ENCODE data around the gene CAMTA1. TPM values are rescaled to one million over a fixed set of nuclear protein-coding genes. Genes with fewer than 3 reads are reported as not detected.
A peak's percentile ranks its signal among the peaks of the same experiment; 100 is the strongest.

CAMTA1 gene
- total RNA-seq, 1 experiment from 2014 or later = 82.2 TPM

- H3K9me3 ChIP-seq (ENCODE audit: control insufficient read depth, insufficient read depth, low read depth, low read length) = peaks cover 20% of the 10 kb centered on the region; the same call in 1 of the 2 replicates
- no TSS peak for BruUV-seq (replicated peaks)
- H3K27ac ChIP-seq (ENCODE audit: low read length) = no peak overlapping the region; the same call in 1 of the 2 replicates
- TF ChIP-seq TCF7L2 (IDR thresholded peaks at IDR 0.05; ENCODE audit: low read depth, low read length) (no peak), CTCF (IDR thresholded peaks at IDR 0.05) (no peak), POLR2AphosphoS5 (IDR thresholded peaks at IDR 0.05; ENCODE audit: low read depth, low read length) (no peak), SIN3A (IDR thresholded peaks at IDR 0.05; ENCODE audit: borderline replicate concordance, insufficient read depth, low read depth, low read length) (no peak)
- TF ChIP-seq, protein P1, sequence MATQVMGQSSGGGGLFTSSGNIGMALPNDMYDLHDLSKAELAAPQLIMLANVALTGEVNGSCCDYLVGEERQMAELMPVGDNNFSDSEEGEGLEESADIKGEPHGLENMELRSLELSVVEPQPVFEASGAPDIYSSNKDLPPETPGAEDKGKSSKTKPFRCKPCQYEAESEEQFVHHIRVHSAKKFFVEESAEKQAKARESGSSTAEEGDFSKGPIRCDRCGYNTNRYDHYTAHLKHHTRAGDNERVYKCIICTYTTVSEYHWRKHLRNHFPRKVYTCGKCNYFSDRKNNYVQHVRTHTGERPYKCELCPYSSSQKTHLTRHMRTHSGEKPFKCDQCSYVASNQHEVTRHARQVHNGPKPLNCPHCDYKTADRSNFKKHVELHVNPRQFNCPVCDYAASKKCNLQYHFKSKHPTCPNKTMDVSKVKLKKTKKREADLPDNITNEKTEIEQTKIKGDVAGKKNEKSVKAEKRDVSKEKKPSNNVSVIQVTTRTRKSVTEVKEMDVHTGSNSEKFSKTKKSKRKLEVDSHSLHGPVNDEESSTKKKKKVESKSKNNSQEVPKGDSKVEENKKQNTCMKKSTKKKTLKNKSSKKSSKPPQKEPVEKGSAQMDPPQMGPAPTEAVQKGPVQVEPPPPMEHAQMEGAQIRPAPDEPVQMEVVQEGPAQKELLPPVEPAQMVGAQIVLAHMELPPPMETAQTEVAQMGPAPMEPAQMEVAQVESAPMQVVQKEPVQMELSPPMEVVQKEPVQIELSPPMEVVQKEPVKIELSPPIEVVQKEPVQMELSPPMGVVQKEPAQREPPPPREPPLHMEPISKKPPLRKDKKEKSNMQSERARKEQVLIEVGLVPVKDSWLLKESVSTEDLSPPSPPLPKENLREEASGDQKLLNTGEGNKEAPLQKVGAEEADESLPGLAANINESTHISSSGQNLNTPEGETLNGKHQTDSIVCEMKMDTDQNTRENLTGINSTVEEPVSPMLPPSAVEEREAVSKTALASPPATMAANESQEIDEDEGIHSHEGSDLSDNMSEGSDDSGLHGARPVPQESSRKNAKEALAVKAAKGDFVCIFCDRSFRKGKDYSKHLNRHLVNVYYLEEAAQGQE (IDR thresholded peaks at IDR 0.05; ENCODE audit: insufficient read depth in 1 of 2, low read depth in 2 of 2, low read length in 1 of 2) = no peak
- POLR2A ChIA-PET = no interaction called here
- H3K27me3 ChIP-seq (ENCODE audit: control insufficient read depth, insufficient read depth, low read length) = no peaks in the 10 kb centered on the region
- DNase-seq (ENCODE audit: low read depth, low spot score) (no peak), ATAC-seq (no peak)
- in situ Hi-C loops (cut with HindIII; ENCODE audit: low pct_unique_long_range_greater_than_20kb, low sequenced_read_pairs) = no loop called here
- no peak overlapping the region for H3K4me3 ChIP-seq (ENCODE audit: low read depth in 2 of 2, low read length in 2 of 2)
- CTCF ChIA-PET = no interaction called here
- H3K4me1 ChIP-seq (ENCODE audit: control insufficient read depth, insufficient read depth, low read length) = peaks cover 14% of the 10 kb centered on the region
- intact Hi-C loops (cut with micrococcal nuclease; ENCODE audit: unreplicated experiment) = no loop called here
- H3K36me3 ChIP-seq (ENCODE audit: control insufficient read depth, insufficient read depth, low read length) = no peaks in the 10 kb centered on the region
Observed at GRCh38 chr1:7399514-7400125, 614.4 kb downstream of the CAMTA1 start.

GRCh38 chr1:7400566-7400965, 615.3 kb downstream of the CAMTA1 start:
- no peaks in the 10 kb centered on the region for H3K27me3 ChIP-seq (ENCODE audit: control insufficient read depth, insufficient read depth, low read length)
- peaks cover 20% of the 10 kb centered on the region; the same call in 1 of the 2 replicates for H3K9me3 ChIP-seq (ENCODE audit: control insufficient read depth, insufficient read depth, low read depth, low read length)
- peak overlapping the region; percentile 84; the same call in 1 of the 2 replicates for H3K27ac ChIP-seq (ENCODE audit: low read length)
- no peak for TF ChIP-seq CTCF (IDR thresholded peaks at IDR 0.05)
- no peak for TF ChIP-seq TCF7L2 (IDR thresholded peaks at IDR 0.05; ENCODE audit: low read depth, low read length)
- TF ChIP-seq POLR2AphosphoS5 (IDR thresholded peaks at IDR 0.05; ENCODE audit: low read depth, low read length) = no peak
- TF ChIP-seq, protein P1 (IDR thresholded peaks at IDR 0.05; ENCODE audit: insufficient read depth in 1 of 2, low read depth in 2 of 2, low read length in 1 of 2) = no peak
- TF ChIP-seq SIN3A (IDR thresholded peaks at IDR 0.05; ENCODE audit: borderline replicate concordance, insufficient read depth, low read depth, low read length) = no peak
- CTCF ChIA-PET = no interaction called here
- H3K4me3 ChIP-seq (ENCODE audit: low read depth in 2 of 2, low read length in 2 of 2) = no peak overlapping the region
- POLR2A ChIA-PET = no interaction called here
- no TSS peak for BruUV-seq (replicated peaks)
- in situ Hi-C loops (cut with HindIII; ENCODE audit: low pct_unique_long_range_greater_than_20kb, low sequenced_read_pairs) = no loop called here
- no peak for ATAC-seq
- H3K36me3 ChIP-seq (ENCODE audit: control insufficient read depth, insufficient read depth, low read length) = no peaks in the 10 kb centered on the region
- intact Hi-C loops (cut with micrococcal nuclease; ENCODE audit: unreplicated experiment) = no loop called here
- peaks cover 14% of the 10 kb centered on the region for H3K4me1 ChIP-seq (ENCODE audit: control insufficient read depth, insufficient read depth, low read length)
- no peak for DNase-seq (ENCODE audit: low read depth, low spot score)
